Measurements from ENCODE around the gene ZFP91.

Gene ZFP91

DNA sequence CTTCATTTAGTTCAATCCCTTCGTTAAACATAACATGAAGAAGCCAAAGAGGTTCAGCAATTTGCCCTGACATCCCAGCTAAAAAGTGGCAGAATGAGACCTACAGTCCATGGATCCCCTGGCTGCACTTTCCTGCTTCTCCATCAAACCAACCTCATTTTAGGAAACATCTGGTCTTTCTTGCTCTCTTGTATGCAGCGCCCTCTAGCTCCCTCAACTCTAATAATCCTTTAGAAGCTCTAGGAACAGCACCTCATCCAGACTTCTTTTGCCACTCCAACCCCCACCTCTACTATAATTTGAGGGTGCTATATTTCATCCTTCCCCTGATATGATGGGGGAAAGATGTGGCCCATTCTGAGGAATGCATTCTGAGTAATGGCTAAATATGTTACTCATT is 51.0 kb downstream of the ZFP91 start:
- H3K9ac ChIP-seq (ENCODE audit: low read depth, low read length) = no peak overlapping the region
- no peaks in the 10 kb centered on the region for H3K9me3 ChIP-seq (ENCODE audit: control insufficient read depth, insufficient read depth, low read length)
- peaks cover 6% of the 10 kb centered on the region; the same call in 1 of the 2 replicates for H3K36me3 ChIP-seq (ENCODE audit: insufficient read depth, low read length)
- peaks cover 2% of the 10 kb centered on the region; the same call in 1 of the 2 replicates for H3K4me1 ChIP-seq (ENCODE audit: insufficient read depth, low read length)

DNA sequence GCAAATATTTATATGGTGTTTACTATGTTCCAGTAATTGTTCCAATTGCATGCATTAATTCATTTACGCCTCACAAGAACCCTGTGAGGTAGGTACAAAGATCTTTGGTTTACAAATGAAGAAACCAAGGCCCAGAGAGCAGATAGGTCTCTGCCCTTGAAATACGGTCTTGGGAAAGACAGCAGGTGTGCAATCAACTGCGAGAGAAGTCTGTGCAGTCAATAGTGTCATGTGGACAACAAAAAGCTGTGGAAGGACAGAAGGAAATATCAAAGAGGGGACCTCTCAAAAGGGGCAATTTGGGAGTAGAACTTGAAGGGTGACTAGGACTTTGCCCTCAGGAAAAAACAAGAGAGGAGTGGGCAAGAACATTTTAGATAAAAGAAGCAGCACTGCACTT is 52.5 kb downstream of the ZFP91 start:
- H3K9ac ChIP-seq (ENCODE audit: low read depth, low read length) = no peak overlapping the region
- H3K9me3 ChIP-seq (ENCODE audit: control insufficient read depth, insufficient read depth, low read length) = no peaks in the 10 kb centered on the region
- no peaks in the 10 kb centered on the region for H3K36me3 ChIP-seq (ENCODE audit: insufficient read depth, low read length)
- no peaks in the 10 kb centered on the region for H3K4me1 ChIP-seq (ENCODE audit: insufficient read depth, low read length)

DNA sequence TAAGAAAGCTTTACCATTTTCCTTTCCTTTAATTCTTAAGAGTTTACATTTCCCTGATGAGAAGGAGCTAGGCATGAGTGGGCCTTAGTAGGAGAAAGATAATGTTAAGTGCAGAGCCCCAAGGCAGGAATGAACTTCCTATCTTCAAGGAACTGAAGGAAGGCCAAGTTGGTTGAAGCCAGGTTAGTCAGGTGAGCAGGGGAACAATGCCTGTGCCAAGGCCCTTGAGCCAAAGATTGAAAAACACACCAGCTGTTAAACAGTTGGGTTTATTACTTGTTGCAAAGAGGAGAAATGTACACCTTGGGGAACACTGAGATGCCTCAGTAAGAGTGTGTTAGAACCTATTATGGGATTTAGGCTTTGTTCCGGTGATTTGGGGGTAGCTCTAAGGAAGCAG is 53.6 kb downstream of the ZFP91 start:
- no peak overlapping the region for H3K9ac ChIP-seq (ENCODE audit: low read depth, low read length)
- H3K4me1 ChIP-seq (ENCODE audit: insufficient read depth, low read length) = no peaks in the 10 kb centered on the region
- H3K9me3 ChIP-seq (ENCODE audit: control insufficient read depth, insufficient read depth, low read length) = no peaks in the 10 kb centered on the region
- no peaks in the 10 kb centered on the region for H3K36me3 ChIP-seq (ENCODE audit: insufficient read depth, low read length)

DNA sequence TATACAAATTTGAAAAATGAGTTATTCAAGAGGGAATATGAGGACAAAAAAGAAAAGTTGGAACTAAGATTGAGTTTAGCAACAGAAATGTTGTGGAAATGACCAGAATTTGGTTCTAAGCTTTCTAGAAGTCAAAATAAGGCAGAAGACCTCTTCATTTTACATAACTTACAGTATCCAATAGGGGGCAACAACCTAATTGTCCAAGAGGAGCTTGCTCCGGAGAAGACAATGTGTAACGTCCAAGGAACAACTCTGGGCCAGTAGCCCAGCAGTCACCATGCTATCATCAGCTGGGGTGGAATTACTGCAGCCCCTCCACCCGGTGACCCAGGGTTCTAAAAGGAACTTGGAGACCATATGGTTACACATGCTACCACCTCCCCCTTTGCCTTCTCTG is 57.7 kb downstream of the ZFP91 start:
- Histone ChIP-seq H3K4me1 (ENCODE audit: insufficient read depth, low read length) (no peaks in the 10 kb centered on the region), H3K9me3 (ENCODE audit: control insufficient read depth, insufficient read depth, low read length) (no peaks in the 10 kb centered on the region), H3K36me3 (ENCODE audit: insufficient read depth, low read length) (no peaks in the 10 kb centered on the region), H3K9ac (ENCODE audit: low read depth, low read length) (no peak overlapping the region)

DNA sequence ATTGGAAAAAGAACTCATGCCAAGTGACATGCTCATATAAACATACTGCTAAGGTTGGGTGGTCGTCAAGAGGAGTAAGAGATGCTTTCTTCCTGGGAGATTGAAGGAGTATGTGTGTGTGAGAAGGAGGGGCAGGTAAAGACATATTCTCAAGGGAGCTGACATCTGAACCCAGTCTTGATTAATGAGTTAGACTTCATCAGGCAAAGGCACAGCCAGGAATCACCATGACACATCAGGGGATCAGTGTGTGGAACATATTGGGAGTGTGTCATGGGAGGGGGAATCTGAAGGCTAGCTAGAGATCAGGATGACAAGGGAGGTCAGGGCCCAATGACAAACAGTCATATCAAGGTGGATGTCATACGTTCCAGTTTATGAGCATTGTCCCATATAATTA is 58.5 kb downstream of the ZFP91 start:
- H3K4me1 ChIP-seq (ENCODE audit: insufficient read depth, low read length) = no peaks in the 10 kb centered on the region
- H3K9ac ChIP-seq (ENCODE audit: low read depth, low read length) = no peak overlapping the region
- H3K36me3 ChIP-seq (ENCODE audit: insufficient read depth, low read length) = no peaks in the 10 kb centered on the region

DNA sequence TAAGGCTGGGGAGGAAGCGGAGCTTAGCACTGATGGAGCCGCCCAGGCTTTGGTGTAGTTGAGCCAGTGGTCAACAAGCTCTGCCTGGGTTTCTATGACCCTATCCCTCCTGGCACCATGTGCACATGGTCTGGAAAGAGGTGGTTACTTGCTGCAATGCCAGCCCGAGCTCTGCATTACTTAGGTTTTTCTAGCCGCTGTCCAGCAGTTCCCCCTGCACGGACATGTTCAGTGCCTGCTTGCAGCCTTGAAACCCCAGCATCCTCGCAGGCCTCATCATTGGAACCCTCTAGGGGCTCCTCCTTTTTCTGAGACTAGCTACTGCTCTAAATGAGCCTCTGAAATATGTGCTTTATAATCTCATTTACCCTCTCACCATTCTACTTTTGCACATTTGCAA is 60.2 kb downstream of the ZFP91 start:
- Histone ChIP-seq H3K36me3 (ENCODE audit: insufficient read depth, low read length) (no peaks in the 10 kb centered on the region), H3K9me3 (ENCODE audit: control insufficient read depth, insufficient read depth, low read length) (no peaks in the 10 kb centered on the region), H3K4me1 (ENCODE audit: insufficient read depth, low read length) (no peaks in the 10 kb centered on the region), H3K9ac (ENCODE audit: low read depth, low read length) (no peak overlapping the region)

More for the DNA sequence above, 58.5 kb downstream of the ZFP91 start:
- H3K9me3 ChIP-seq (ENCODE audit: control insufficient read depth, insufficient read depth, low read length) = no peaks in the 10 kb centered on the region

DNA sequence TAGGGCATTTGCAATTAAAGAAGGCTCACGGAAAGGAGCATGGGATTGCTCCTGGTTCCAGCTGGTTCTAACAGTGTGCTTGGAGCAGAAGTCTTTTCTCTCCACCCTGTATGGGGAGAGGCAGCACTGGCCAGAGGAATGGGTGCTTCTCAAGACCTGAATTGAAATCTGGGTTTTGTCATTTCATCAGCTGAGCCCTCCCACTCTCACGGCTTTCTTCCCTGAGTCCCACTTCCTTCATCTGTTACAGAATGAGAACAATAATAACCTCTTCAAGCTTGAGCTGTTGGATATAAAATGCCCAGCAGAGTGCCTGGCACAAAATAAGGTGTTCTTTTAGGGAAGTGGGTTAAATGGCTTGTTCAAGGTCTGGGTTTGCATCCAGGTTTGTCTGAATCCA is 60.8 kb downstream of the ZFP91 start:
- Histone ChIP-seq H3K4me1 (ENCODE audit: insufficient read depth, low read length) (no peaks in the 10 kb centered on the region), H3K9me3 (ENCODE audit: control insufficient read depth, insufficient read depth, low read length) (no peaks in the 10 kb centered on the region), H3K36me3 (ENCODE audit: insufficient read depth, low read length) (no peaks in the 10 kb centered on the region), H3K9ac (ENCODE audit: low read depth, low read length) (no peak overlapping the region)

DNA sequence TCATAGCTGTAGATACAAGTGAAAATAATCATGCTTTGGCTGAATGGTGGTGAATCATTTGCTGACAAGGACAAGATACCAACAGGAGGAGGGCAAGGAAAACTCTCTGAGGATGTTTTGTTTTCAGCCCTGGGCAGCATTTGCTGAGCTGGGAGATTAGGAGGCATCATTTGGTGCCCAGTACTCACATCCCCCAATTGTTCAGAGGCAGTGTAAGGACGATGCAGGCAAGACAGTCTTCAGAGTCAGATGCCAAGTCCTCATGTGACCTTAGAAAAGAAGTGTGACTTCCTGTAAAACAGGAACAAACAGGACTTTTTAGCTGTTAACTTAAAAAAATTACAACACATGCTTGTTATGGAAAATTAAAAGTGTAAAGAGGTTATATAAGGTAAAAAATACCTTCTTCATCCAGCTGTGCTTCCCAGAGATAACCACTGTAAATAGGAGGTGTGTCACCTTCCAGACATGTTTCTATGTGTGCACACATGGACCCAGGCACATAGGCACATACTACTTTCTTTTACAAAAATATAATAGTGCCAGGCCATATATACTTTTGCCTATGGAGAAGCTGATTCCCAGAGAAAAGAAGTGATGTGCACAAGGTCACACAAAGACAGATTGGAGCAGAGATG is 61.6 kb downstream of the ZFP91 start:
- Histone ChIP-seq H3K4me1 (ENCODE audit: insufficient read depth, low read length) (no peaks in the 10 kb centered on the region), H3K9ac (ENCODE audit: low read depth, low read length) (no peak overlapping the region), H3K9me3 (ENCODE audit: control insufficient read depth, insufficient read depth, low read length) (peaks cover 3% of the 10 kb centered on the region; the same call in 1 of the 2 replicates), H3K36me3 (ENCODE audit: insufficient read depth, low read length) (no peaks in the 10 kb centered on the region)

DNA sequence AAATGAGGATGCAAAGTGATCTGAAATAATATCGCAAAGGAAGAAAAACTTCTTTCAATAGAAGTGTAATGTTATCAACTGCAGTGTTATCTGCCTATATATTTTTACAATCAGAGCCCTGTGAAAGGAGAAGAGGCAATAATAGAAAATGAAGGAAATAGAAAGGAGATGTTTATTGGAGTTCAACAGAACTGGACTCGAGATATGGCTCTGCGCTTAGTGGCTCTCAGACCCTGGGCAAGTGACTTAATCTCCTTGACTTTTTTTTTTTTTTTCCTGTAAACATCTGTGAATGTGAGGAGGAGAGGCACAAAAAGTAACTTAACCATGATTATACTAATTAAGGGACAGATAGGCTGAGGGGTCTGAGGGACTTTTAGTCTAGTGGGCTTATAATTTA is 62.5 kb downstream of the ZFP91 start:
- H3K9ac ChIP-seq (ENCODE audit: low read depth, low read length) = no peak overlapping the region
- peaks cover 5% of the 10 kb centered on the region; the same call in 1 of the 2 replicates for H3K9me3 ChIP-seq (ENCODE audit: control insufficient read depth, insufficient read depth, low read length)
- no peaks in the 10 kb centered on the region for H3K4me1 ChIP-seq (ENCODE audit: insufficient read depth, low read length)
- H3K36me3 ChIP-seq (ENCODE audit: insufficient read depth, low read length) = no peaks in the 10 kb centered on the region

DNA sequence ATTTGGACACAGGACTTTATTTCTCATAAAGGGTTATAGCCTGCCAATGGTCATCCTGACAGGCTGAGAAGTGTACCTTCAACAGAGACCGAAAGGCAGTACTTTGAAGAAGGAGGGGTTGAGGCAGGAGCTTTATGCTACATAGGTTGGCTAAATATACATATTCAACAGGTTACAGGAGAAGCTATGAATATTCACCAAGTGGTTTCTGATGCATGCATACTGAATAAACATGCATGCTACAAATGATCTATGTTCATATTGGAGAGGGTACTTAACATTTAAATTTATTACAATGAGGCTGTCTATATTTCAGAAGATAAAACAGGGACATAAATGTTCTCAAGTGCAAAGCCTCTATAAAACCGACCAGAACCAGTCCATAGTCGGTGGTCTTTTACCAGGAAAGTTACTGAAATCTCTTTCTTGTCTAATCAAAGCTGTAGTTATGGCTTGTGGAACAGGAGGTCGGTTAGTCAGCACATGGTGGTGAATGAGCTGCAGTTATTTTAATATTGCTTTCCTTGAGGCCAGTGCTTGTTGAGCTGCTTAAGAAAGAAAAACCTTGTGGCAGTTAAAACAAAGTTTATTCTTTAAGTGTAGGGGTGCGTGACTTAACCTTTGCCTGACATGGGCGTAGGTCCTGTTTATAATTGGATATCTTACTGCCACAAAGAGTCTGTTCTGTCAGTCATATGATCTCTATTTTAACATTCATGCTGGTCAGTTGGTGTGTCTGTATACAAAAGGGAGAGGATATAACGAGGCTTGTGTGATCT is 63.1 kb downstream of the ZFP91 start:
- Histone ChIP-seq H3K4me1 (ENCODE audit: insufficient read depth, low read length) (no peaks in the 10 kb centered on the region), H3K36me3 (ENCODE audit: insufficient read depth, low read length) (no peaks in the 10 kb centered on the region), H3K9me3 (ENCODE audit: control insufficient read depth, insufficient read depth, low read length) (peaks cover 5% of the 10 kb centered on the region; the same call in 1 of the 2 replicates), H3K9ac (ENCODE audit: low read depth, low read length) (no peak overlapping the region)

DNA sequence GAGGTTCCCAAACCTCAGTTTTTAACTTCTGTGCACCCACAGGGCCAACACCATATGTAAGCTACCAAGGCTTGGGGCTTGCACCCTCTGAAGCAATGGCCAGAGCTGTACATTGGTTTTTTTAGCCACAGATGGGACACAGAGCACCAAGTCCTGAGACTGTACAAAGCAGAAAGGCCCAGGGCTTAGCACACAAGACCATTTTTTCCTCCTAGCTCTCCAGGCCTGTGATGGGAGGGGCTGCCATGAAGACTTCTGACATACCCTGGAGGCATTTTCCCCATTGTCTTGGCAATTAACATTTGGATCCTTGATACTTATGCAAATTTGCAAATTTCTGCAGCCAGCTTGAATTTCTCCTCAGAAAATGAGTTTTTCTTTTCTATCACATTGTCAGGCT is 67.0 kb downstream of the ZFP91 start:
- Histone ChIP-seq H3K4me1 (ENCODE audit: insufficient read depth, low read length) (no peaks in the 10 kb centered on the region), H3K9ac (ENCODE audit: low read depth, low read length) (no peak overlapping the region), H3K36me3 (ENCODE audit: insufficient read depth, low read length) (no peaks in the 10 kb centered on the region), H3K9me3 (ENCODE audit: control insufficient read depth, insufficient read depth, low read length) (peaks cover 5% of the 10 kb centered on the region; the same call in 1 of the 2 replicates)

DNA sequence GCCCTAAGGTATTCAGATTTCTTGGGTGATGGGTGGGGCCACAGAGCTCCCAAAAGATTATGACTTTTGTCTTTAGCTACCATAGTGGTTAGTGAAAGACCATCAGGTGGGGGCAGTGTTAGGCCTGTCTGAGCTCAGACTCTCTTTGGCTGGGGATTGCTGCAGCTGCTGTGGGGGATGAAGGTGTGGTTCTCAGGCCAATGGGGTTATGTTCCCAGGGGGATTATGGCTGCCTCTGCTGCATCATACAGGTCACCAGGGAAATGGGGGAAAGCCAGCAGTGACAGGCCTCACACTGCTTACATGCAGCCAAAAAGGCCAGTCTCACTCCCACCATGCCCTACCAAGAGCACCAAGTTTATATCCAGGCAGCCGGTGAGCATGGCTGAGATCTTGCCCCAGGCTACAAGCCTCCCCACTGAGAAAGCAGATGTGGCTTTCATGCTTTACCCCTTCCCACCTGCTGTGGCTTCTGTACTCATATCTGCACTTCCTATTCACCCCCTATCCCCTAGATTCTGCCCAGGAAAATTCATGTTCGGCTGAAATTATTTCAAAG is 68.4 kb downstream of the ZFP91 start:
- H3K9ac ChIP-seq (ENCODE audit: low read depth, low read length) = no peak overlapping the region
- H3K4me1 ChIP-seq (ENCODE audit: insufficient read depth, low read length) = no peaks in the 10 kb centered on the region
- H3K36me3 ChIP-seq (ENCODE audit: insufficient read depth, low read length) = no peaks in the 10 kb centered on the region
- peaks cover 5% of the 10 kb centered on the region; the same call in 1 of the 2 replicates for H3K9me3 ChIP-seq (ENCODE audit: control insufficient read depth, insufficient read depth, low read length)

DNA sequence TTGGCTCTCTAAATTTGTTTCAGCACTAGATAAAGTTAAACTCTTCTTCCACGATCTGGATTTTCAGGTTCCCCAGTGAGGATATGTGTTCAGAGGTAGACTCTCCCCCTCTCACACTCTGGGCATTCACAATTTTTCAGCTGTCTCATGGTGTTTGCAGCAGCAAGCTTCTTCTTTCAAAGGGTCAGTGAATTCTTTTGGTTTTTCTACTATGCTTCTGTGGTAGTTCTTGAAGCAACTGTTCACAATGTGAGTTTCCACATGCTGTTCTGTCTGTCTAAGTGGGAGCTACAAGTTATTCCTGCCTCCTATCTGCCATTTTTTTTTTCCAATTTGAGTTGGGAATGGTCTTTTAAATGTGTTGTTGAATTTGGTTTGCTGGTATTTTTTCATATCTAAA is 69.0 kb downstream of the ZFP91 start:
- Histone ChIP-seq H3K9ac (ENCODE audit: low read depth, low read length) (no peak overlapping the region), H3K36me3 (ENCODE audit: insufficient read depth, low read length) (no peaks in the 10 kb centered on the region), H3K9me3 (ENCODE audit: control insufficient read depth, insufficient read depth, low read length) (peaks cover 5% of the 10 kb centered on the region; the same call in 1 of the 2 replicates), H3K4me1 (ENCODE audit: insufficient read depth, low read length) (no peaks in the 10 kb centered on the region)

DNA sequence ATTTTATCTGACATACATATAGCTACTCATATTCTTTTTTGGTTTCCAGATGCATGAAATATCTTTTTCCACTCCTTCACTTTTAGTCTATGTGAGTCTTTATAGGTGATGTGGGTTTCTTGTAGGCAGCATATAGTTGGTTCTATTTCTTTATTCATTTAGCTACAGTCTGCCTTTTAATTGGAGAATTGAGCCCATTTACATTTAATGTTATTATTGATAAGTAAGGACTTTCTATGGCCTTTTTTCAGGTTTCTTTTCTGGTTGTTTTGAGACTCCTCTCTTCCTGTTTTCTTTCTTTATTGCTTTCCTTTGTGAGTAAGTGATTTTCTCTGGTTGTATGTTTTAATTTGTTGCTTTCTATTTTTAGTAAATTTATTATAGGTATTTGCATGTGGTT is 70.8 kb downstream of the ZFP91 start:
- H3K36me3 ChIP-seq (ENCODE audit: insufficient read depth, low read length) = no peaks in the 10 kb centered on the region
- peaks cover 5% of the 10 kb centered on the region; the same call in 1 of the 2 replicates for H3K9me3 ChIP-seq (ENCODE audit: control insufficient read depth, insufficient read depth, low read length)
- H3K9ac ChIP-seq (ENCODE audit: low read depth, low read length) = no peak overlapping the region
- no peaks in the 10 kb centered on the region for H3K4me1 ChIP-seq (ENCODE audit: insufficient read depth, low read length)

DNA sequence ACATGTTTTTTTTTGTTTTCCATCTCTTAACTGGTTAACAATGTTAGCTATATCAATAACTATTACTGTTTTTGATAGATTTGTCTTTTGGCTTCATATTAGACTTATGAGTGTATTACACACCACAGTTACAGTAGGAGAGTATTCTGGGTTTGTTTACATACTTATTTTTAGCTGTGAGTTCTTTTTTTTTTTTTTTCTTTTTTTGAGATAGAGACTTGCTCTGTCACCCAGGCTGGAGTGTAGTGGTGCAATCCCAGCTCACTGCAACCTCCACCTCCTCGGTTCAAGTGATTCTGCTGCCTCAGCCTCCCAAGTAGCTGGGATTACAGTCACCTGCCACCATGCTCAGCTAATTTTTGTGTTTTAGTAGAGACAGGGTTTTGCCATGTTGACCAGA is 71.6 kb downstream of the ZFP91 start:
- H3K36me3 ChIP-seq (ENCODE audit: insufficient read depth, low read length) = no peaks in the 10 kb centered on the region
- no peaks in the 10 kb centered on the region for H3K4me1 ChIP-seq (ENCODE audit: insufficient read depth, low read length)
- peaks cover 2% of the 10 kb centered on the region; the same call in 1 of the 2 replicates for H3K9me3 ChIP-seq (ENCODE audit: control insufficient read depth, insufficient read depth, low read length)
- no peak overlapping the region for H3K9ac ChIP-seq (ENCODE audit: low read depth, low read length)

All from ES-I3 (cell line).